DND-41 (cell line): ENCODE results near the gene COG7.

Experiments used
- ATAC-seq: fragments of 200-7000 bp; cut with Tn5 transposase; 3 replicates; pipeline ENCODE4 v1.9.1; 2021; ENCODE audit warnings: low read depth; ENCODE audit not compliant: insufficient read depth
- DNase-seq: peaks from one replicate; pipeline ENCODE4 v3.0.0-alpha.2; 2020
- H2AFZ ChIP-seq: 2 replicates; pipeline ENCODE4 v1.6.0; 2012; ENCODE audit warnings: low read depth, low read length
- H3K27ac ChIP-seq: 2 replicates; pipeline ENCODE4 v1.5.1; 2012; ENCODE audit warnings: low read length, inconsistent platforms
- H3K27me3 ChIP-seq: fragments of 200-600 bp; sonication (generic); 2 replicates; pipeline ENCODE4 v1.6.0; 2012; ENCODE audit warnings: low read length, mild to moderate bottlenecking, inconsistent platforms; ENCODE audit not compliant: insufficient read depth, poor library complexity
- H3K36me3 ChIP-seq: 2 replicates; pipeline ENCODE4 v1.5.1; 2012; ENCODE audit warnings: low read length, inconsistent platforms; ENCODE audit not compliant: insufficient read depth
- H3K4me1 ChIP-seq: 2 replicates; pipeline ENCODE4 v1.5.1; 2012; ENCODE audit warnings: mild to moderate bottlenecking, low read length; ENCODE audit not compliant: insufficient read depth
- H3K4me2 ChIP-seq: 2 replicates; pipeline ENCODE4 v1.6.0; 2012; ENCODE audit warnings: mild to moderate bottlenecking, moderate library complexity, low read length, inconsistent platforms; ENCODE audit not compliant: insufficient read depth
- H3K4me3 ChIP-seq, 2 experiments: fragments of 200-600 bp in 1 of 2; shearing (Covaris generic) in 1 of 2; 2 replicates each; pipeline ENCODE4 v1.5.1; 2012 to 2016; ENCODE audit warnings: inconsistent platforms in 2 of 2, low read length in 2 of 2, mild to moderate bottlenecking in 2 of 2, low read depth in 1 of 2, moderate library complexity in 1 of 2
- H3K79me2 ChIP-seq: 2 replicates; pipeline ENCODE4 v1.6.0; 2012; ENCODE audit warnings: low read length, inconsistent platforms; ENCODE audit not compliant: insufficient read depth
- H3K9ac ChIP-seq: 2 replicates; pipeline ENCODE4 v1.6.0; 2012; ENCODE audit warnings: low read depth, mild to moderate bottlenecking, inconsistent platforms, low read length, moderate library complexity
- H3K9me3 ChIP-seq: 2 replicates; pipeline ENCODE4 v1.5.1; 2012; ENCODE audit warnings: low read length, moderate library complexity, mild to moderate bottlenecking, inconsistent platforms; ENCODE audit not compliant: insufficient read depth, severe bottlenecking
- H4K20me1 ChIP-seq: 2 replicates; pipeline ENCODE4 v1.6.0; 2012; ENCODE audit warnings: low read length; ENCODE audit not compliant: insufficient read depth
- EZH2 ChIP-seq: IDR thresholded peaks from 3 replicates; pipeline ENCODE4 v1.6.1; 2012; ENCODE audit warnings: borderline replicate concordance, low read depth, mild to moderate bottlenecking, moderate library complexity, low read length, inconsistent platforms; ENCODE audit not compliant: severe bottlenecking
- TF ChIP-seq, protein P1 (sequence below): IDR thresholded peaks from 2 replicates; pipeline ENCODE4 v1.5.1; 2012; ENCODE audit warnings: borderline replicate concordance, low read length, moderate library complexity, mild to moderate bottlenecking; ENCODE audit not compliant: poor library complexity, severe bottlenecking; ENCODE audit errors: extremely low read depth

Gene COG7

DNA sequence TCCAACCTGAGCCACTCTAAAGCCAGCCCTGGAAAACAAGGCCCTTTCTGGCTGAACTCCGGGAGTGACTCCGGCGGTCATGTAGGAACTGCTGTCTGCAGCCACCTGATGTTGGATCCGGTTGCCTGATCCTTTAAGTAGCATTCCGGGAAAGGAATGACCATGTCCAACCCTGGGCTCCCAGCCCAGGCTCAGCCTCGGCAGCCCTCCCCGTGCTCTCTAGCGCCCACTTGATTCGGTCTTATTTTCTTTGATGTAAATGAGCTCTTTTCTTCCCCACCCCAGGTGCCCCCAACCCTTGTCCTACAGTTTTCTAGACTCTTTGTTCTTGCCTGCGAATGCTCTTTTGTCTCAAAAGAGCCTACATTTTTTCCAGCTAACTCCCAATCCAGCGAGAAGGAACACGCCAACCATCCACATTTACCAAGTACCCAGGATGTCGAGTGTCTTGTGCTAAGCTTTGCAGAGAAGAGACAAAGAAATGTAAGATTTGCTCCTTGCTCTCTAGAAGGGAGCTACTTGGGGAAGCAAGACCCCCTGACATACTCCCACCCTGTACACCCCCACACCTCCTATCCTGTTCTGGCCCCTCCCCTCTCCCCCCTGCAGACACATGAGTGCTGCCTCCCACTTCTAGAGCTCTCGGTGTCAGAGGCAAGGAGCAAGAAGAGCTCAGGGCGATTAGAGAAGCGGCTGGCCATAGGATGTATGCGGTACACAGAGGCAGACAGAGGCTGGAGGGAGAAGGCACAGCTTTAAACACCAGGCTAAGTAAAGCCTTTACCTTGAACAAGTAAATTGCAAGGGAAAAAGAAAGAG lies 53.8 kb downstream of the COG7 start:
- no peak for DNase-seq
- H3K36me3 ChIP-seq: peaks cover 71% of the 10 kb centered on the region
- no peaks in the 10 kb centered on the region for H3K9me3 ChIP-seq
- H3K79me2 ChIP-seq: no peaks in the 10 kb centered on the region
- H3K4me3 ChIP-seq: no peak overlapping the region
- no peak overlapping the region for H2AFZ ChIP-seq
- no peaks in the 10 kb centered on the region for H3K27me3 ChIP-seq
- TF ChIP-seq, protein P1, sequence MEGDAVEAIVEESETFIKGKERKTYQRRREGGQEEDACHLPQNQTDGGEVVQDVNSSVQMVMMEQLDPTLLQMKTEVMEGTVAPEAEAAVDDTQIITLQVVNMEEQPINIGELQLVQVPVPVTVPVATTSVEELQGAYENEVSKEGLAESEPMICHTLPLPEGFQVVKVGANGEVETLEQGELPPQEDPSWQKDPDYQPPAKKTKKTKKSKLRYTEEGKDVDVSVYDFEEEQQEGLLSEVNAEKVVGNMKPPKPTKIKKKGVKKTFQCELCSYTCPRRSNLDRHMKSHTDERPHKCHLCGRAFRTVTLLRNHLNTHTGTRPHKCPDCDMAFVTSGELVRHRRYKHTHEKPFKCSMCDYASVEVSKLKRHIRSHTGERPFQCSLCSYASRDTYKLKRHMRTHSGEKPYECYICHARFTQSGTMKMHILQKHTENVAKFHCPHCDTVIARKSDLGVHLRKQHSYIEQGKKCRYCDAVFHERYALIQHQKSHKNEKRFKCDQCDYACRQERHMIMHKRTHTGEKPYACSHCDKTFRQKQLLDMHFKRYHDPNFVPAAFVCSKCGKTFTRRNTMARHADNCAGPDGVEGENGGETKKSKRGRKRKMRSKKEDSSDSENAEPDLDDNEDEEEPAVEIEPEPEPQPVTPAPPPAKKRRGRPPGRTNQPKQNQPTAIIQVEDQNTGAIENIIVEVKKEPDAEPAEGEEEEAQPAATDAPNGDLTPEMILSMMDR: no peak
- no peak for TF ChIP-seq EZH2
- H3K4me2 ChIP-seq: no peak overlapping the region
- no peak overlapping the region for H3K9ac ChIP-seq
- ATAC-seq: no peak
- no peaks in the 10 kb centered on the region for H3K4me1 ChIP-seq
- no peak overlapping the region for H3K27ac ChIP-seq
- H4K20me1 ChIP-seq: no peaks in the 10 kb centered on the region

DNA sequence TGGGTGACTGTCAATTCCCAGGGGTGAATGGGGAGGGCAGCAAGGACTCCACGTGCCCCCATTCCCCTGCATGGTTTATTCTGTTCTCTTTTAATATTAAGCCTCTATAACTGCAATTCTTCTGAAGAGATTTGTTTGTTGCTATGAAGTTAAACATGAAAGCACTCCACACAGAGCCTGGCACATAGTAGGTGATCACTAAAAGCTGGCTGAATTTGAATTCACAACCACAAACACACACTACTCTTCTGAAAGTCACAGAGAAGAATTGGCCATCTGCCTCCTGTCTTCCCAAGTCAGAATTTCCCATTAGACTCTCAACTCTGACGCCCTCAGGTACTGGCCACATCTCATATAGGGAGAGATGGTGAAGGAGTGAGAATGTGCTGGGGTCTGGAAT lies 55.5 kb downstream of the COG7 start:
- H3K9ac ChIP-seq: no peak overlapping the region
- H3K4me3 ChIP-seq: no peak overlapping the region
- TF ChIP-seq, protein P1: no peak
- no peak for TF ChIP-seq EZH2
- no peaks in the 10 kb centered on the region for H3K79me2 ChIP-seq
- no peaks in the 10 kb centered on the region for H3K27me3 ChIP-seq
- no peak overlapping the region for H3K27ac ChIP-seq
- no peaks in the 10 kb centered on the region for H3K9me3 ChIP-seq
- H3K4me1 ChIP-seq: no peaks in the 10 kb centered on the region
- DNase-seq (no peak), ATAC-seq (no peak)
- peaks cover 61% of the 10 kb centered on the region for H3K36me3 ChIP-seq
- no peak overlapping the region for H3K4me2 ChIP-seq
- H2AFZ ChIP-seq: no peak overlapping the region
- H4K20me1 ChIP-seq: no peaks in the 10 kb centered on the region

DNA sequence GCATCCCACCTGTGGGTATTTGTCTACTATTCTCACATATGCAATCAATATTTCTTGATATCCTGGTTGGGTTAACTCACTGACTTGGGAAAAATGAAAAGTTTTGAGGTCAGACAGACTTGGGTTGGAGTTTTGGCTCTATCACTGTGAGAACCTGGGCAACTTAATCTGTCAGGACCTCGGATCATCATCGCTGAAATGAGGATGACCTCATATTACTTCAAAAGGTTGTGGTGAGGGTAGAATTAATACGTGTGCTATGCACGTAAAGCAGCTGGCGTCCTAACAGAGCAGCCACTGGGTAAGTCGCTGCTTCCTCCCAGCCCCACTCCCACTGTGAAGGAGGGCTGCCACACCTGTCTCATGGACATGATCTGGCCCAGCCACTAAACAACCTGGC lies 57.3 kb downstream of the COG7 start:
- H3K79me2 ChIP-seq: no peaks in the 10 kb centered on the region
- no peak for DNase-seq
- no peaks in the 10 kb centered on the region for H3K27me3 ChIP-seq

More for the DNA sequence above, 57.3 kb downstream of the COG7 start:
- Histone ChIP-seq H3K36me3 (peaks cover 69% of the 10 kb centered on the region), H3K9ac (no peak overlapping the region), H3K9me3 (no peaks in the 10 kb centered on the region), H3K4me3 (no peak overlapping the region), H3K27ac (no peak overlapping the region), H3K4me2 (no peak overlapping the region), H3K4me1 (no peaks in the 10 kb centered on the region), H2AFZ (no peak overlapping the region), H4K20me1 (no peaks in the 10 kb centered on the region)
- ATAC-seq: no peak
- TF ChIP-seq, protein P1: no peak
- TF ChIP-seq EZH2: no peak
